IPS-18c (cell line): ENCODE data around the gene SERAC1.
"Not testable (repeated sequence)": the region's sequence is repeated elsewhere in the genome, so short reads cannot be mapped to it uniquely, and the experiment has no call there.

Source experiments
- H3K4me3 ChIP-seq: 2 replicates; pipeline ENCODE4 v1.7.0; 2013; ENCODE audit warnings: low read depth, mild to moderate bottlenecking, low read length, moderate library complexity; ENCODE audit not compliant: insufficient read depth
- H3K9me3 ChIP-seq: one replicate; pipeline ENCODE4 v1.6.1; 2013; ENCODE audit warnings: mild to moderate bottlenecking, low read length, moderate library complexity; ENCODE audit not compliant: control insufficient read depth, insufficient read depth

Gene SERAC1

DNA sequence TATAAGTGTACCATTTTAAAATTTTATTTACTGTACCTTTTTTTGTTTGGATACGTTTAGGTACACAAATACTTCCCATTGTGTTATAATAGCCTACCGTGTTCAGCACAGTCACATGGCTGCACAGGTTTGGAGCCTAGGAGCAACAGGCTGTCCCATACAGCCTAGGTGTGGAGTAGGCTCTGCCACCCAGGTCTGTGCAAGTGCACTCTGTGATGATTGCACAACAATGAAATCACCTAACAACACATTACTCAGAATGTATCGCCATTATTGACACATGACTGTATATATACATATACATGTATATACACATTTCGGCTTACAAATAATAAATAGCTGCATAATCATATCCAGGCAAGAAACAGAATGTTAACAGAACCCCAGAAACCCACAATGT, 15.4 kb downstream of the SERAC1 start:
- Histone ChIP-seq H3K4me3 (no peak overlapping the region), H3K9me3 (no peaks in the 10 kb centered on the region)

DNA sequence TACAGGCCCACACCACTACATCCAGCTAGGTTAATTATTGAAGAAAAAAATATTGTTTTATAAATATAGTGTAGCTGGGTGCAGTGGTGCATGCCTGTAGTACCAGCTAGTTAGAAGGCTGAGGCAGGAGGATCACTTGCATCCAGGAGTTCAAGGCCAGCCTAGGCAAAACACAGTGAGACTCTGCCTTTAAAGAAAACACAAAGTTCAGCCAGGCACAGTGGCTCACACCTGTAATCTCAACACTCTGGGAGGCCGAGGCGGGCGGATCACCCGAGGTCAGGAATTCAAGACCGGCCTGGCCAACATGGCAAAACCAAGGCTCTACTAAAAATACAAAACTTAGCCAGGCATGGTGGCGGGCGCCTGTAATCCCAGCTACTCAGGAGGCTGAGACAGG, 16.0 kb downstream of the SERAC1 start:
- H3K4me3 ChIP-seq, H3K9me3 ChIP-seq: not testable (repeated sequence)

DNA sequence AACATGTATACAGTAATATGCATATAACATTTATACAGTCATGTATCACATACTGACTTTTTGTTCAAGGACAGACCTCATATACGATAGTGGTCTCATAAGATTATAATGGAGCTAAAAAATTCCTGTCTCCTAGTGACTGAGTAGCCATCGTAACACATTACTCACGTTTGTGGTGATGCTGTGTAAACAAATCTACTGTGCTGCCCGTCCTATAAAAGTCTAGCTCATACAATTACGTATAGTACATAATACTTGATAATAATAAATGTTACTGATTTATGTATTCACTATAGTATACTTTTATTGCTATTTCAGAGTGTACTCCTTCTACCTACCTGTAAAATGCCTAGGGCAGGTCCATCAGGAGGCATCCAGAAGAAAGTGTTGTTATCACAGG, 17.4 kb downstream of the SERAC1 start:
- no peaks in the 10 kb centered on the region for H3K9me3 ChIP-seq

DNA sequence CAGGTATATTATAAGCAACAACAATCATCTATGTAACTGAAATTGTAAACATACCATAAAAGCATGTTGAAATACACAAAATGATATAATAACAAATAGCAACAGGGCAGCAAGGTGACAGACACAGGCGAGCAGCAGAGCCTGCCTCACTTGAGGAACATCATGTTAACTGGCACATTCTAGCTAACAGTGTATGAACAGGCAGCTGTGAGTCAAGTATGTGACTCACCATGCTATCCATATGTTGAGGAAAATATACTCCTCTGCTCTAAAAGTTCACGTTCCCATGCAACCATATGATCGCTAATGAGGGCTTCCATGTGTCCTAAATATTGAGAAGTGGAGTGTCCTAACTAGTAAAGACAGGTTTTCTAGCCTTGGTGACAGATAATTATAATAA, 18.4 kb downstream of the SERAC1 start:
- H3K9me3 ChIP-seq = no peaks in the 10 kb centered on the region

More for the DNA sequence above, 17.4 kb downstream of the SERAC1 start:
- H3K4me3 ChIP-seq = no peak overlapping the region

DNA sequence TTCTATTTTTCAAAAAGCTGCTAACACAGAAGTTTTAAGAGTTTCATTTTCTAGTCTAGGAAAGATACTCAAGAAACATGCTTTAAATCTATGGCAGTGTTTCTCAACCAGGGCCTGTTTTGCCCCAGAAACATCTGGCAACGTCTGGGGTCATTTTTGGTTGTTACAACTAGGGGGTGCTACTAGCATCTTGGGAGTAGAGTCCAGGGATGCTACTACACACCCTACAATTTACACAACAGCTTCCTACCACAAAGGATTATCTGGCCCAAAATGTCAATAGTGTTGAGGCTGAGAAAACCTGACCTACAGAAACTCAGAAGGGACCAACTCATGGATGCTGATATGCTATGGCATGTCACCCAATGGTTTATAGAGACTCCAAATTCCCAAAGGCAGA, 24.4 kb downstream of the SERAC1 start:
- no peak overlapping the region for H3K4me3 ChIP-seq
- no peaks in the 10 kb centered on the region for H3K9me3 ChIP-seq

More for the DNA sequence above, 18.4 kb downstream of the SERAC1 start:
- no peak overlapping the region for H3K4me3 ChIP-seq

DNA sequence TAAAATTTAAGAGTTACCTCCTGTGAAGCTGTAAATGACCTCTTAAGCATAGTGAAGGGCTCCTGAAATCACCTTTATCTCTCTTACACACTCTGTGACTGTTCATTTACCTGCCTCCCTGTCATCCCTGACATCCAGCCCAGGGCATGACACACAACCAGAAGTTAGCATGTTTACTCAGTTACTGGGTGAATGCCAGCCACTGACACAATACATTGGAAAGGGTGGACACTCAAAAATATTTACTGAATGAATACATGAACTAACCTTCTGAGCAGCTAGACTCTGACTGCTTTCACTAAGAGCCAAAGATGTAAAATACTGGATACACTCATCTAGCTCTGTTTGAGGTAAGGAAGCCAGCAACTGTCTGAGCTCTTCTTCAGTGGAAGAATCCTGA, 25.3 kb downstream of the SERAC1 start:
- no peak overlapping the region for H3K4me3 ChIP-seq
- no peaks in the 10 kb centered on the region for H3K9me3 ChIP-seq

DNA sequence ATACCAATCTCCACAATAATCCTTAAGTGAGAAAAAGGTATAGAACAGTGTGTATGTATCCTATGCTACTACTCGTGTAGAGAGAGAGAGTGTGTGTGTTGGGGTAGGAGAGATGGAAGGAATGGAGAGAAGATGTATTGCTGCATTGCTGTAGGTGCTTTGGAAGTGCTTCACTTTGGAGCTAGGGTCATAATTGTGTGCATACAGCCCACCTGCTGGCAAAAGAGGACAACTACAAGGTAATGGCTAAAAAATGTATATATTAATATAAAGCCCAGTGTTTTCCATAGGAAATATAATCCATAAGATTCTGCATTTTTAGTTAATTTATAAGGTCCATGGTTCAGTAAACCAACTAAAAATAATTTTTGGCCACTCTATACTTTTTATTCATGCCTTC, 36.1 kb downstream of the SERAC1 start:
- H3K4me3 ChIP-seq = no peak overlapping the region

DNA sequence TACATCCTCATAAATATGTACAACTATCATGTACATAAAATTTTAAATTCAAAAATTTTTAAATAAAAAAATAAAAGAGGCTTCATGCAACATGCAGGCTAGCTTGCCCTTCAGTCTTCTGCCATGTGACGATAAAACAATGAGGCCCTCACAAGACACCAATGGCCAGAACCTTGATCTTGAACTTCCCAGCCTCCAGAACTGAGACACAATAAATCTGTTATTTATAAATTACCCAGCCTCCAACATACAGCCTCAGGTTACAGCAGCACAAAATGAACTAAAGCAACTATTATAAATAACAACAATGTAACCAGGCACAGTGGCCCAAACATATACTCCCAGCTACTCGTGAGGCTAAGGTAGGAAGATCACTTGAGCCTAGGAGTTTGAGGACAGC, 42.8 kb downstream of the SERAC1 start:
- Histone ChIP-seq H3K9me3 (no peaks in the 10 kb centered on the region), H3K4me3 (no peak overlapping the region)

More for the DNA sequence above, 36.1 kb downstream of the SERAC1 start:
- H3K9me3 ChIP-seq = no peaks in the 10 kb centered on the region

DNA sequence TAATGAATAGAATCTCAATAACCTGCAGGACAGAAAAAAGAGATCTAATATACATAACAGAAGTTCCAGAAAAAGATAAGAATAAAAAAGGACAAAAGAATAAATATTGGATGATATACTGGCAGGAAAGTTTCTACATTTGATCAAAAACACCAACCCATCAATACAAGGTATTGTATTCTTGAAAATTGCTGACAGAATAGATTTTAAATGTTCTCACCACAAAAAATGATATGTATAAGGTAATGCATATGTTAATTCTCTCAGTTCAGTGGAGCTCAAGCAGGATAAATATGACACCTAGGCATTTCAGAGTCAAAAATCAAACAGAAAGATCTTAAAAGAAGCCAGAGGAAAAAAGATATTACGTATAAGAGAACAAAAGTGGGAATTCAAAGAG, 43.8 kb downstream of the SERAC1 start:
- H3K9me3 ChIP-seq = no peaks in the 10 kb centered on the region
- no peak overlapping the region for H3K4me3 ChIP-seq

DNA sequence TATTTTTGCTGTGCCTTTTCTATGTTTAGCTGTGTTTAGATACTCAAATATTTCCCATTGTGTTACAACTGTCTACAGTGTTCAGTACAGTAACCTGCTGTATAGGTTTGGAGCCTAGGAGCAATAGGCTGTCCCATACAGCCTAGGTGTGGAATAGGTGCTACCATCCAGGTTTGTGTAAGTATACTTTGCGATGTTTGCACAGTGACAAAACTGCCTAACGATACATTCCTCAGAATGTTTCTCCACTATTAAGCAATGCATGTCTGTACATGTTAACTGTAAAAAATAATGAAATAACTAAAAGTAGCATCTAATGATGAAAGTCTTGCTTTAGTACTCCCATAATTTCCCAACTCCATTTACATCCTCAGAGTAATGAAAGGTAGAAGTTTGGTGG, 46.0 kb downstream of the SERAC1 start:
- H3K4me3 ChIP-seq = no peak overlapping the region
- no peaks in the 10 kb centered on the region for H3K9me3 ChIP-seq

DNA sequence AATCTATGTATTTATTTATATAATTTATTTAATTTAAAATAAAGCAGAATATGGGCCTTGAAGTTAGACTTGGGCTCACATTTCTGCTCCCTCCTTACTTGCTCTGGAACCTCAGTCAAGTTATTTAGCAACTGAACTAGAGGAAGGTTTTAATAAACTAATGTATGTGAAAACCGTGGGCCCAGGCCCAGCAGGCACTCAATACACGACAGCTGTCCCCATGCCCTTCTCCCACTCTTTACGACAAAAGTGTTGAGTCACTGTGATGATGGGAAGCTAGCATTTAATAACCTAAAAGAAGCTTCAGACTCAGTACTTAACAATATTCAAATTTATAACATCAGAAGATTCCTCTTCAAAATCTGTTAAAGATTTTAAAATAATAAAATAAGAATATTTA, 46.7 kb downstream of the SERAC1 start:
- no peak overlapping the region for H3K4me3 ChIP-seq
- H3K9me3 ChIP-seq = no peaks in the 10 kb centered on the region

DNA sequence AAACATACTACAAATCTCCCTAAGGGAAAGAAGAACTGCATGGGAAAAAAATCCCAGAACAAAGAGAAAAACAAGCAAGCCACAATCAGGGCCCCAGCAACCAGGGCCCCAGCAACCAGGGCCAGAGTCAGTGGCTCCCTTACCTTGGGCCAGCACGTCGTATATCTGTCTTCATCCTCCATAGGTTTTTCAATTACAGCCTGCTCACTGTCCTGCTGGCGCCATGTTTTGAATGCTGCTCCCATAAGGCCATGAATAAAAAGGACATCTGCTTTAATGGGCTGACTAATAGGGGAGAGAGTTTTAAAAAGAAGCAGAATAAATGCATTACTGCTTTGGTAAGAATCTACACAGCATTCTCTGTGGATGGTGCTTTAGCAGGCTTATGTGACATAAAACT, 49.2 kb downstream of the SERAC1 start:
- Histone ChIP-seq H3K4me3 (no peak overlapping the region), H3K9me3 (no peaks in the 10 kb centered on the region)

DNA sequence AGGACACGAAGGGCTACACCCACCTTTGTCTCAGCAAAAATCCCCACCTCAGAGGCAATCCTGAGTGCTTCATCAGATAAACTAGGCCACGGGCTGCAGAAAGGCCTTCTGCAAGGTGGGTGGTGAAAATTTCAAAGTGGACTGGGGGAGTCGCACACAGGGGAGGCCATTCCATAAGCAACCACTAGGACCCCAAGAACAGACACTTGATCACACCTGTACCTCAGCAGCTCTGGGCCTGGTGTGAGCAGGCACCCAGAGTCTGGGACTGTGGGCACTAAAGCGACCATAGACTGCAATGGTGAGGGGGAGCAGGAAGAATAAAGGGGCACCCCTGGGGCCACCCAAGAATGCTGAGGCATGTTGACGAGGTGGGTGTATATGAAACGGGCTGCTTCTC, 52.6 kb downstream of the SERAC1 start:
- Histone ChIP-seq H3K4me3 (no peak overlapping the region), H3K9me3 (no peaks in the 10 kb centered on the region)

DNA sequence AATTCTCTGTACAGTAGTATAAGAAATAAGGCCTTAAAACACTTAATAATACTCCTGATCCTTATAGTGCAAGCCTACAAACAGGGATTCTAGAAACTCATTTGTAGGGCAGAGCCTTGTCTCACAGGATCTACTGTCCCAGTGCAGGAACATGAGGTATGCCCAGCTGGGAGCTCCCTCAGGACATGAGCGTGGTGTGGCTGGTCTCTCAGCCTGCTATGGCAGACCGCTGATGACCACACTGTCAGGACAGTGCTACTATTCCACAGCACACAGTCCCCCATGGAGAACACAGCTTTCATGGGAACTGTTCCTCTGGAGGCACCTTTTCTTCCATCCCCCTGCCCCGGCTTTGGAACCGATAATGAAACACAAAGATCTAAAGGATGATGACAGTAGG, 53.0 kb downstream of the SERAC1 start:
- no peak overlapping the region for H3K4me3 ChIP-seq

DNA sequence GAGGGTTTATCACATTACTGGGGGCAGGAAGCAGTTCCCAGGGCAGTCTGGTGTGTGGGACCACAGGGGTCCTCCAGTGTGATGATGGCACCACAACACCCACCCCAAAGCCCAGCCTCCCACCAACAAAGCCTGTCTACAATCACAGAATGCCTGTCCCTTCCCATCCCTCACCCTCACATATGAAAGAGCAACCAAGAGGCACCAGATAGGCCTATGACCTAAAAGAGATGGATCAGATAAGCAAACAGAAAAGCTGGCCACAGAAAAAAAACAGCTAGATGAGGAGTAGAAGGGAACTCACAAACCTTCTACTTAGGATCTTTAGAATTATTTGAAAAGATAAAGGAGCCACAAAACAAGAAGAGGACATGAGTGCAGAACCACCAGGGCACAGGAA, 54.3 kb downstream of the SERAC1 start:
- no peak overlapping the region for H3K4me3 ChIP-seq

More for the DNA sequence above, 53.0 kb downstream of the SERAC1 start:
- no peaks in the 10 kb centered on the region for H3K9me3 ChIP-seq

DNA sequence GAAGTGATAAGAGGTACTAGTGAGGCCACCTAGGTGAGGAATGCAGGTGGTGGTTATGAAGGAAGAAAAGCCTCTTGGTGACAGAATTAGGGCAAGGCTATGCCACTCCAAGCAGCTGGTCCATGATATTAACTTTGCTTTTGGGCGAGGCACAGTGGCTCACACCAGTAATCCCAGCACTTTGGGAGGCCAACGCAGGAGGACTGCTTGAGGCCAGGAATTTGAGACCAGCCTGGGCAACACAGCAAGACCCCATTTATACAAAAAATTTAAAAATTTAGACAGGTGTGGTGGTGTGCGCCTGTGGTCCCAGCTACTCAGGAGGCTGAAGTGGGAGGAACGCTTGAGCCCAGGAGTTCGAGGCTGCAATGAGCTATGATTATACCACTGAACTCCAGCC, 56.1 kb downstream of the SERAC1 start:
- Histone ChIP-seq H3K9me3 (no peaks in the 10 kb centered on the region), H3K4me3 (no peak overlapping the region)

More for the DNA sequence above, 54.3 kb downstream of the SERAC1 start:
- no peaks in the 10 kb centered on the region for H3K9me3 ChIP-seq

DNA sequence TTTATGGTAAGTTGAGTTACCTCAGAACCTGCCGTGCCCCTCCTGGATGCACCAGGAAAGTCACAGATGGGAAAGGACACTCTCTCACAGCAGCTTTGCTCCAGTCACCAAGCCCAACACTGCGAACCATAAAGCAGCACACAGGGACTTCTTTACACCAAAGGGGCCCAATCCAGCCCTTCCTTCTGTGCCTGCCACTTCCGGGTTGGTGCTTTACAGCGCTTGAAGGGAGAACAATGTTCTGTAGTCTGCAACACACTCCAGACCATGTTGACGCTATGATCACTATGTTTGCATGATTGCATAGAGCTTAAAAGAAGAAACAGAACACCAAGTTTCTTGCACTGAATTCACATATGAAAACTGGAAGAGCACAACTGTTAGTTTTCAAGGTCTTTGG, 57.1 kb downstream of the SERAC1 start:
- no peaks in the 10 kb centered on the region for H3K9me3 ChIP-seq
- H3K4me3 ChIP-seq = no peak overlapping the region

DNA sequence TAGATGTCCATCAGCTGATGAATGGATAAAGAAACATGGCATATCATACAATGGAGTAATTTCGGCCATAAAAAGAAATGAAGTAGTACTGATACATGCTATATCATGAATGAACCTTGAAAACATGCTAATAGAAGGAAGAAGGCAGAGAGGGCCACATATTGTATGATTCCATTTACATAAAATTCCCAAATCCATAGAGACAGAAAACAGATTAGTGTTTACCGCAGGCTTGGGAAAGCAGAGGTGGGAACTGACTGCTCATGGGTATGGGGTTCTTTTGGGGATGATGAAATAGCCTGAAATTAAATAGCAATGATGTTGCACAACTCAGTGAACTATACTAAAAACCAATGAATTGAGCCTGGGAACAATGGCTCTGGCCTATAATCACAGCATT, 58.3 kb downstream of the SERAC1 start:
- Histone ChIP-seq H3K9me3 (no peaks in the 10 kb centered on the region), H3K4me3 (no peak overlapping the region)

DNA sequence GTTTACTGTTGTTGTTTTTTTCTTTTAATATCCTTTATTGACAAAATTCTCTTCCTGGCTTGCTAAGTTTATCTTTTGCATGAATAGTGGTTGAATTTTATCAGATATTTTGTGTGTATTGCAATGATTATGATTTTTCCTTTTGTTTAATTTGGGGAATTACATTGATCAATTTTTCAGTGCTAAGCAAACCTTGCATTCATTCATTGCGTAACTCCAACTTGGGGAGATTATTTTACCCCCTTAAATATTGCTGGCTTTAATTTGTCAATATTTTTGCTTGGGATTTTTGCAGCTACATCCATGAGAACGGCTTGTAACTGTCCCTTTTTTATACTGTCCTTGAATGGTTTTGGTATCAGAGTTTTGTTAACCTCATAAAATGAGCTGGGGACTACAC, 63.4 kb downstream of the SERAC1 start:
- Histone ChIP-seq H3K9me3 (no peaks in the 10 kb centered on the region), H3K4me3 (no peak overlapping the region)

DNA sequence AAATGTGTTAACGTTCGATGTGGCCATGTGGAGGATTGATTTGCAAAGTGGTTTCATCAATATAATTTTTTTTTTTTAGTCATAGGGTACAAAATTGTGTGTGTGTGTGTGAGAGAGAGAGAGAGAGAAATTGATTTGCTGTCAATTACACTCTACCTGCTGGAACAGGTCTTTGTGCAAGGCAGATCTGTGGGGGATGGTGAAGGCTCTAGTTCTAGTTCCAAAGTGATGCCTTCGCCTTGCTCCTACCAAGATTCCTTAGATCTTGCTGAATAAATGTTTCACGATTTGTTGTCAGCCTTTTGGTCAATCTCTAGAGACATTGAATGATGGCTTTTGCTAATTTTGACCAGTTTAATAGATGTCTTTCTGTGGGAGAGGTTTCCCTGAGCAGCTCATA, 64.8 kb downstream of the SERAC1 start:
- no peak overlapping the region for H3K4me3 ChIP-seq
- no peaks in the 10 kb centered on the region for H3K9me3 ChIP-seq
